H9 (cell line): ENCODE data around the gene IL4. TPM values are rescaled to one million over a fixed set of nuclear protein-coding genes. Genes with fewer than 3 reads are reported as not detected.

Experiments used
- DNase-seq: peaks from one replicate; pipeline ENCODE4 v3.0.0-alpha.2; 2017
- H2AFZ ChIP-seq: one replicate; pipeline ENCODE4 v1.6.1; 2013; ENCODE audit warnings: mild to moderate bottlenecking, low read length, control low read depth, moderate library complexity
- H2AK5ac ChIP-seq: 2 replicates; pipeline ENCODE4 v1.6.1; 2013; ENCODE audit warnings: low read length, control low read depth, mixed read lengths; ENCODE audit not compliant: insufficient read length
- H2BK120ac ChIP-seq: one replicate; pipeline ENCODE4 v1.6.1; 2013; ENCODE audit warnings: low read depth, mild to moderate bottlenecking, low read length, control low read depth, inconsistent platforms; ENCODE audit not compliant: poor library complexity, severe bottlenecking
- H2BK12ac ChIP-seq: 2 replicates; pipeline ENCODE4 v1.6.1; 2013; ENCODE audit warnings: low read length, control low read depth, mixed read lengths, low read depth; ENCODE audit not compliant: insufficient read length
- H2BK15ac ChIP-seq: 2 replicates; pipeline ENCODE4 v1.6.1; 2013; ENCODE audit warnings: low read depth, low read length, control low read depth
- H2BK20ac ChIP-seq: one replicate; pipeline ENCODE4 v1.6.1; 2013; ENCODE audit warnings: low read depth, mild to moderate bottlenecking, low read length, control low read depth, inconsistent platforms; ENCODE audit not compliant: poor library complexity, severe bottlenecking
- H2BK5ac ChIP-seq: 2 replicates; pipeline ENCODE4 v1.6.1; 2013; ENCODE audit warnings: low read length, control low read depth, mixed read lengths; ENCODE audit not compliant: insufficient read length
- H3K14ac ChIP-seq: 2 replicates; pipeline ENCODE4 v1.6.1; 2013; ENCODE audit warnings: low read length, control low read depth; ENCODE audit not compliant: insufficient read depth
- H3K18ac ChIP-seq: 2 replicates; pipeline ENCODE4 v1.6.1; 2013; ENCODE audit warnings: low read depth, mild to moderate bottlenecking, mixed read lengths, low read length, control low read depth; ENCODE audit not compliant: insufficient read length
- H3K23ac ChIP-seq: 2 replicates; pipeline ENCODE4 v1.6.1; 2013; ENCODE audit warnings: low read length, control low read depth, mixed read lengths, low read depth; ENCODE audit not compliant: insufficient read length
- H3K23me2 ChIP-seq: 2 replicates; pipeline ENCODE4 v1.6.1; 2013; ENCODE audit warnings: low read depth, mild to moderate bottlenecking, mixed read lengths, low read length, control low read depth; ENCODE audit not compliant: insufficient read length, poor library complexity, severe bottlenecking
- H3K27ac ChIP-seq: 2 replicates; pipeline ENCODE4 v1.5.1; 2013; ENCODE audit warnings: low read length, control low read depth, mixed read lengths, low read depth; ENCODE audit not compliant: insufficient read length
- H3K27me3 ChIP-seq: 2 replicates; pipeline ENCODE4 v1.6.1; 2013; ENCODE audit warnings: low read length, control low read depth, inconsistent platforms; ENCODE audit not compliant: insufficient read depth
- H3K4ac ChIP-seq: 2 replicates; pipeline ENCODE4 v1.6.1; 2013; ENCODE audit warnings: low read depth, mild to moderate bottlenecking, control low read depth, inconsistent platforms, low read length, moderate library complexity
- H3K4me1 ChIP-seq: 2 replicates; pipeline ENCODE4 v1.6.1; 2013; ENCODE audit warnings: low read length, control low read depth, inconsistent platforms; ENCODE audit not compliant: insufficient read depth
- H3K4me2 ChIP-seq: 2 replicates; pipeline ENCODE4 v1.6.1; 2013; ENCODE audit warnings: low read length, control low read depth, mixed read lengths; ENCODE audit not compliant: insufficient read length, insufficient read depth
- H3K56ac ChIP-seq: 2 replicates; pipeline ENCODE4 v1.6.1; 2013; ENCODE audit warnings: low read depth, mild to moderate bottlenecking, mixed read lengths, low read length, control low read depth; ENCODE audit not compliant: insufficient read length
- H3K79me1 ChIP-seq: 2 replicates; pipeline ENCODE4 v1.6.1; 2013; ENCODE audit warnings: low read depth, mild to moderate bottlenecking, moderate library complexity, low read length, control low read depth, inconsistent platforms; ENCODE audit not compliant: insufficient read depth, poor library complexity, severe bottlenecking
- H3K79me2 ChIP-seq: 2 replicates; pipeline ENCODE4 v1.6.1; 2013; ENCODE audit warnings: low read length, control low read depth, inconsistent platforms; ENCODE audit not compliant: insufficient read depth
- H3K9ac ChIP-seq: 2 replicates; pipeline ENCODE4 v1.6.1; 2013; ENCODE audit warnings: low read length, control low read depth, mixed read lengths; ENCODE audit not compliant: insufficient read length; ENCODE audit errors: extremely low read depth
- H3K9me3 ChIP-seq: one replicate; pipeline ENCODE4 v1.6.1; 2013; ENCODE audit warnings: low read depth, low read length, inconsistent platforms; ENCODE audit not compliant: control insufficient read depth
- H3T11ph ChIP-seq: one replicate; pipeline ENCODE4 v1.6.1; 2013; ENCODE audit warnings: mild to moderate bottlenecking, low read length, control low read depth, inconsistent platforms
- H4K20me1 ChIP-seq: one replicate; pipeline ENCODE4 v1.6.1; 2013; ENCODE audit not compliant: control insufficient read depth, insufficient read length, insufficient read depth
- H4K5ac ChIP-seq: 2 replicates; pipeline ENCODE4 v1.6.1; 2013; ENCODE audit warnings: low read depth, mild to moderate bottlenecking, mixed read lengths, low read length, control low read depth; ENCODE audit not compliant: insufficient read length
- H4K8ac ChIP-seq: replicated peaks from 2 replicates; pipeline ENCODE4 v1.6.1; 2013; ENCODE audit warnings: low read length, control low read depth, mixed read lengths, low read depth; ENCODE audit not compliant: insufficient read length
- H4K91ac ChIP-seq: 2 replicates; pipeline ENCODE4 v1.6.1; 2013; ENCODE audit warnings: low read depth, mild to moderate bottlenecking, moderate library complexity, mixed read lengths, low read length, control low read depth; ENCODE audit not compliant: insufficient read length
- H3K27ac Mint-ChIP-seq, 3 experiments: 2 replicates in 2 of 3; 3 replicates in 1 of 3; pipeline ENCODE4 v1.8.0; 2020 to 2021; ENCODE audit warnings: mixed read lengths in 3 of 3, mild to moderate bottlenecking in 1 of 3, moderate library complexity in 1 of 3
- H3K27me3 Mint-ChIP-seq: 2 replicates; pipeline ENCODE4 v1.8.0; 2021; ENCODE audit warnings: low read depth, mild to moderate bottlenecking, moderate library complexity, mixed read lengths
- H3K36me3 Mint-ChIP-seq, 3 experiments: 2 replicates in 2 of 3; 3 replicates in 1 of 3; pipeline ENCODE4 v1.8.0; 2020 to 2021; ENCODE audit warnings: low read depth in 3 of 3, mixed read lengths in 3 of 3; ENCODE audit not compliant: insufficient read depth in 1 of 3
- H3K4me1 Mint-ChIP-seq, 2 experiments: 2 replicates each; pipeline ENCODE4 v1.8.0; 2020; ENCODE audit warnings: mixed read lengths in 2 of 2
- H3K4me3 Mint-ChIP-seq, 2 experiments: 2 replicates in 1 of 2; 3 replicates in 1 of 2; pipeline ENCODE4 v1.8.0; 2020 to 2021; ENCODE audit warnings: mild to moderate bottlenecking in 2 of 2, mixed read lengths in 2 of 2, moderate library complexity in 1 of 2
- H3K9me3 Mint-ChIP-seq, 2 experiments: 2 replicates in 1 of 2; 3 replicates in 1 of 2; pipeline ENCODE4 v1.8.0; 2020; ENCODE audit warnings: mild to moderate bottlenecking in 2 of 2, mixed read lengths in 2 of 2, moderate library complexity in 1 of 2
- CTCF ChIP-seq: fragments of 200-600 bp; sonication (generic); conservative IDR thresholded peaks from 3 replicates; pipeline ENCODE4 v1.8.0; 2021; ENCODE audit warnings: antibody characterized with exemption, mild to moderate bottlenecking
- WGBS: extraction: QIAGEN DNeasy Blood & Tissue Kit; methylation state at CpG from one replicate; pipeline ENCODE4 v1.1.7; 2013; ENCODE audit warnings: missing lambda C conversion rate, low lambda C conversion rate, mixed read lengths; ENCODE audit not compliant: insufficient read length; ENCODE audit errors: extremely low coverage; 5-methylcytosine and 5-hydroxymethylcytosine counted together
- total RNA-seq: library from RNA; stranded (reverse); gene quantifications from 2 replicates; pipeline ENCODE4 v1.2.1, GENCODE V29; 2021

Gene IL4
- total RNA-seq, 1 experiment from 2014 or later: not detected

GRCh38 chr5:132646583-132647266 is 27.1 kb upstream of the IL4 start:
- H3K27ac Mint-ChIP-seq: no peak overlapping the region
- Histone ChIP-seq H3K4me2 (no peak overlapping the region), H3K14ac (no peak overlapping the region), H2AK5ac (no peak overlapping the region), H4K20me1 (no peaks in the 10 kb centered on the region), H2BK12ac (no peak overlapping the region), H3K9me3 (peaks cover 9% of the 10 kb centered on the region), H3K18ac (no peak overlapping the region), H3K4me1 (peaks cover 4% of the 10 kb centered on the region; the same call in 1 of the 2 replicates), H2BK20ac (no peak overlapping the region), H4K5ac (no peak overlapping the region), H3T11ph (no peak overlapping the region), H3K79me1 (no peaks in the 10 kb centered on the region), H2BK5ac (no peak overlapping the region), H4K8ac (no peak overlapping the region), H2BK120ac (no peak overlapping the region), H3K27me3 (no peaks in the 10 kb centered on the region), H2AFZ (no peak overlapping the region), H3K27ac (no peak overlapping the region), H3K56ac (no peak overlapping the region), H3K79me2 (no peaks in the 10 kb centered on the region), H3K4ac (no peak overlapping the region), H4K91ac (no peak overlapping the region), H3K9ac (no peak overlapping the region), H2BK15ac (no peak overlapping the region), H3K23me2 (no peaks in the 10 kb centered on the region), H3K23ac (no peak overlapping the region)
- H3K9me3 Mint-ChIP-seq: peaks cover 6 to 25% of the 10 kb centered on the region in 2 experiments; a peak in 4 of 5 replicates
- H3K4me1 Mint-ChIP-seq: peaks cover 13 to 16% of the 10 kb centered on the region in 2 experiments
- no peak for DNase-seq
- no CpG with 5 or more reads among the region's 11 CpGs for WGBS
- H3K4me3 Mint-ChIP-seq: no peak overlapping the region
- no peak for TF ChIP-seq CTCF
- peaks cover 20% of the 10 kb centered on the region for H3K27me3 Mint-ChIP-seq
- H3K36me3 Mint-ChIP-seq: peaks cover 2 to 32% (median 16%) of the 10 kb centered on the region in 3 experiments; a peak in 5 of 7 replicates
